ENCODE results near the gene ADGRG7. TPM values are rescaled to one million over a fixed set of nuclear protein-coding genes. Genes with fewer than 3 reads are reported as not detected.
"Not testable (repeated sequence)": the region's sequence is repeated elsewhere in the genome, so short reads cannot be mapped to it uniquely, and the experiment has no call there.

ADGRG7 gene, protein sequence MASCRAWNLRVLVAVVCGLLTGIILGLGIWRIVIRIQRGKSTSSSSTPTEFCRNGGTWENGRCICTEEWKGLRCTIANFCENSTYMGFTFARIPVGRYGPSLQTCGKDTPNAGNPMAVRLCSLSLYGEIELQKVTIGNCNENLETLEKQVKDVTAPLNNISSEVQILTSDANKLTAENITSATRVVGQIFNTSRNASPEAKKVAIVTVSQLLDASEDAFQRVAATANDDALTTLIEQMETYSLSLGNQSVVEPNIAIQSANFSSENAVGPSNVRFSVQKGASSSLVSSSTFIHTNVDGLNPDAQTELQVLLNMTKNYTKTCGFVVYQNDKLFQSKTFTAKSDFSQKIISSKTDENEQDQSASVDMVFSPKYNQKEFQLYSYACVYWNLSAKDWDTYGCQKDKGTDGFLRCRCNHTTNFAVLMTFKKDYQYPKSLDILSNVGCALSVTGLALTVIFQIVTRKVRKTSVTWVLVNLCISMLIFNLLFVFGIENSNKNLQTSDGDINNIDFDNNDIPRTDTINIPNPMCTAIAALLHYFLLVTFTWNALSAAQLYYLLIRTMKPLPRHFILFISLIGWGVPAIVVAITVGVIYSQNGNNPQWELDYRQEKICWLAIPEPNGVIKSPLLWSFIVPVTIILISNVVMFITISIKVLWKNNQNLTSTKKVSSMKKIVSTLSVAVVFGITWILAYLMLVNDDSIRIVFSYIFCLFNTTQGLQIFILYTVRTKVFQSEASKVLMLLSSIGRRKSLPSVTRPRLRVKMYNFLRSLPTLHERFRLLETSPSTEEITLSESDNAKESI
- total RNA-seq = not detected

- no peak for DNase-seq (ENCODE audit: low spot score in 2 of 2)
- no peak for ATAC-seq
- Mint-ChIP-seq H3K9me3 (no peaks in the 10 kb centered on the region), H3K36me3 (no peaks in the 10 kb centered on the region), H3K27ac (no peak within 1 kb of the TSS)
Observed at GRCh38 chr3:100609305-100609704, at the start of gene ADGRG7. Gene ADGRG7 (plus strand): TSS chr3:100609601. CDS start chr3:100609857, 256 bp downstream.

- H3K27ac Mint-ChIP-seq = no peak overlapping the region
Observed at GRCh38 chr3:100560426-100560825, 49.0 kb upstream of the ADGRG7 start.

GRCh38 chr3:100561459-100562158 is 47.8 kb upstream of the ADGRG7 start:
- DNase-seq (ENCODE audit: low spot score in 2 of 2) = no peak

More at GRCh38 chr3:100560426-100560825, 49.0 kb upstream of the ADGRG7 start:
- no peaks in the 10 kb centered on the region for H3K9me3 Mint-ChIP-seq
- no peak for ATAC-seq
- no peaks in the 10 kb centered on the region for H3K36me3 Mint-ChIP-seq
- no peak for DNase-seq (ENCODE audit: low spot score in 2 of 2)

DNA sequence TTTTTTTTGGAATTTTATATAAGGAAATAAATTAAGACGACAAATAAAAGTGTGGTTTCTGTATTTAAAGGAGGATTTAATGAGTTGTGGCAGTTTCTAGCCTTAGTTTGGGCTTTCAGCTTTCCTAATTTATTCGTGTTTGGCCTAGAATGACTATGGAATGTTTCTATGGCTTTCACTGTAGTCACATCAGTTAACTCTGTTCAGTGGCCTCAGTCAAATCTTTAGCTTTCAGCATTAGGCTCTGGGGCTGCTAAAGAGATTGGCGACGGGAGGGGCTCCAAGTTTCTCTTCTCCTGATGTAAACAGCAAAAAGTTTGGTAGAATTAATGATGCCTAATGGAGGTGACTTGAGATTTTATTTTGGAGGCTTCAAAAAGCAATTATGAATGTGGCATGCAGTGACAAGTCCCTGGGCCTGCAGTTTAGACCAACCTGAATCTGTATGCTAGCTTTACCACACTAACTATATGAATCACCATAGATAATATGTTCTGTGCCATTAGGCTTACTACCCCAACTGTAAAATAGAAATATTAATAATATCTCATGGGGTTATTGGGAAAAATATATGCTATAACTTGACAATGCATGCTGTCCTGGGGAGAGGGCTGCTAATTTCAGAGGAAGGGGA is 47.1 kb upstream of the ADGRG7 start:
- no peaks in the 10 kb centered on the region for H3K9me3 Mint-ChIP-seq
- DNase-seq (ENCODE audit: low spot score in 2 of 2) (no peak), ATAC-seq (no peak)
- no peak overlapping the region for H3K27ac Mint-ChIP-seq
- H3K36me3 Mint-ChIP-seq = no peaks in the 10 kb centered on the region

More at GRCh38 chr3:100561459-100562158, 47.8 kb upstream of the ADGRG7 start:
- Mint-ChIP-seq H3K36me3 (no peaks in the 10 kb centered on the region), H3K27ac (no peak overlapping the region), H3K9me3 (no peaks in the 10 kb centered on the region)
- no peak for ATAC-seq

DNA sequence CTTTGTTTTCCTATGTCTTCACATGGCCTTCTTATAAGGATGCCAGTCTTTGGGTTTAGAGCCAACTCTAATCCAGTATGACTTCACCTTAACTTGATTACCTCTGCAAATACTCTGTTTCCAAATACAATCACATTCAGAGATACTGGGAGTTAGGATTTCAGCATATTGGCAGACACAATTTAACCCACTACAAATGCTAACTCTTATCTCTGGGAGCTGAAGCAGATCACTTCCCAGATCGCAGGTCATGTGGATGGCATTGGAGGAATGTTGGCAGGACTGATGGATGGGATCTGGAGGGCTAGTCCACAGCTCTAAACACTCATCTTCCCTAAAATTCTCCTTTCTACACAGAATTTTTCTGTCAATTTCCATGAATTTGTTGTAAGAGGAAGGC is 46.2 kb upstream of the ADGRG7 start:
- no peak for DNase-seq (ENCODE audit: low spot score in 2 of 2)
- no peak overlapping the region for H3K27ac Mint-ChIP-seq
- no peaks in the 10 kb centered on the region for H3K36me3 Mint-ChIP-seq
- no peaks in the 10 kb centered on the region for H3K9me3 Mint-ChIP-seq
- no peak for ATAC-seq

DNA sequence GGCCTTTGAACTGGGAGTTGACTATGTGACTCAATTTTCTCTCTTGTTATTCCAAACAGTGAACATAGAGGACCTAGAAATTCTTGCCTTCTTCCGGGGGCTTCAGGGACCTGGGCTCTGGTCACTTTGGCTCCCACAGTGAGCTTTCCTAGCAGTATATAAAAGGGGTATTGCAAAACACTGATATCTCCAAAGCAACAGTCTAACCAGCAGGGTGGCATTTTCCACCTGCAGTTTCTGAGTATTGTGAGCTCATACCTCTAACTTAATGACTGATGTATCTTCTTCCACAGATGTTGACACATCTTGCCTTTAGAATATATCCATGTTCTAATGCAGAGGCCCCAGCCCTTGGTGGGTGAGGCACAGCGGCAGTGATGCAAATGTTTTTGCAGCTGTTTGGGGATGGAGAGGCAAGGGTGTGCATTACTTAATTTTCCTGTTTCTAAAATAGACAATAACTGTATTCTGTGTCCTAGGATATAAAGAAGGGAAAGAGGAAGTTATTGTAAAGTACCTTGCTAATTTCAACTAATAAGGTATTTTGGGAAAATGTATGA is 45.7 kb upstream of the ADGRG7 start:
- Mint-ChIP-seq H3K36me3 (no peaks in the 10 kb centered on the region), H3K27ac (no peak overlapping the region), H3K9me3 (no peaks in the 10 kb centered on the region)
- DNase-seq (ENCODE audit: low spot score in 2 of 2) (no peak), ATAC-seq (no peak)

GRCh38 chr3:100570811-100571210 is 38.6 kb upstream of the ADGRG7 start:
- Mint-ChIP-seq H3K9me3 (no peaks in the 10 kb centered on the region), H3K27ac (no peak overlapping the region), H3K36me3 (no peaks in the 10 kb centered on the region)
- DNase-seq (ENCODE audit: low spot score in 2 of 2) = no peak
- no peak for ATAC-seq

GRCh38 chr3:100574536-100574935 is 34.9 kb upstream of the ADGRG7 start:
- no peak for ATAC-seq
- Mint-ChIP-seq H3K36me3 (no peaks in the 10 kb centered on the region), H3K27ac (no peak overlapping the region), H3K9me3 (no peaks in the 10 kb centered on the region)
- no peak for DNase-seq (ENCODE audit: low spot score in 2 of 2)

DNA sequence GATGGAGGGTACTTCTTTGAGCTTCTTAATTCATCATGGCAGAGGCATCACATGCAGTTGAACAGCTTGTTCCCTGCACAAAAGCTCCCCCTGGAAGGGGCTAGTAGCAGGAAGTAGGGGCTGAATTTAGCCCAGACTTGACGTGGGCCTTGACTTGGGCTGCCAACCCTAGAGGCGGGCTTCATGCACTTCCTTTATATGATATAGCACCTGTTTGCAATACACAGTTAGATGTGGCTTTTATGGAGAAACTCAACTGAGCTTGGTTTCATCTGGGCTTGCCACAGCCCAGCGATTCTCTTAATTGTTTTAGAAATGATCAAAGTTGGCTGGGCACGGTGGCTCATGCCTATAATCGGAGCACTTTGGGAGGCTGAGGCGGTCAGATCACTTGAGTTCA is 33.7 kb upstream of the ADGRG7 start:
- DNase-seq (ENCODE audit: low spot score in 2 of 2) (no peak), ATAC-seq (no peak)
- Mint-ChIP-seq H3K36me3 (no peaks in the 10 kb centered on the region), H3K27ac (no peak overlapping the region), H3K9me3 (no peaks in the 10 kb centered on the region)

DNA sequence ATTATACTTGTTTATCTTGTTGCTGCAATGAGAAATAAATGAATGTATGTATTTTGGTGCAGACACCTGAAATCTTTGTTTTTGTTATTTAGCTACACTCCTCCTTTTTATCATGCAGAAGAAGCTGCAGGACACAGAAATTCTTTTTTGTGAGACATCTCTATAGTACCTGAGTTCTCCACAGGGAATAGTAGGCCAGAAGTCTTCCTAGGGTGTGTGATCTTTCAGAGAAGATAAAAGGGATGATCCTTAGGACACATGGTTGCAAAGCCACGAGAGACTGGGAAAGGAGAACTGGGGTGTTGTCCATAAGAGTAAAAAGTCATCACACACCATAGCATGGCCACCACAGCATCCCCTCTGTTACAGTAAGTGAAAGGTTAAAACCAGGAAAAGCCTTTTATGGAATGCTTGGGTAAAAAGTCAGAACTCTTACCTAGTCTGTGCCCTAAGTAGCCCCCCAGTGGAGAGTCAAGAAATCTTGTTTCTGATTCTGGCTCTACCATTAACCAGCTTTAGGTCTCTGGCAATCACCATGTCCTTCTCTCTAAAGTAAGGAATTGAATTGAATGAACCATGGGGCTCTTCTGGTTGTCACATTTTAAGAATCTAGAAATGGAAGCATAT is 31.9 kb upstream of the ADGRG7 start:
- ATAC-seq (no peak), DNase-seq (ENCODE audit: low spot score in 2 of 2) (no peak)
- Mint-ChIP-seq H3K36me3 (no peaks in the 10 kb centered on the region), H3K9me3 (no peaks in the 10 kb centered on the region), H3K27ac (no peak overlapping the region)

DNA sequence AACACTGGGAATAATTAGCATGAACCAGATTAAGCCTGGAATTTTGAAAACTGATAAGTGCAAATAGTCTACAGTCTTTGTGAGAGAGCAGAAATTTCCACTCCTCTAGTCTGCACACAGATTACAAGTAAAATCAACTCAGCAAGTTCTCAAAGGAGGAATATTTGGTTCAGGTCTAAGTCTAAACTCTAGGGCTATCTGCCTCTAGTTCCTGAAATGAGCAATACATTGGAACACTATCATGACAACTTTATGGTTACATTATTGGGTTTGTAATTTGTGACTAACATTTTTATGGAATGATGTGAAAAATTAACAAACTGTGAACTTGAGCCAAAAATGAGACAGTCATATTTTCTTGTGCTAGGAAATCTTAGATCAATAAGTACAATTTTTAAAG is 30.8 kb upstream of the ADGRG7 start:
- no peak for ATAC-seq

DNA sequence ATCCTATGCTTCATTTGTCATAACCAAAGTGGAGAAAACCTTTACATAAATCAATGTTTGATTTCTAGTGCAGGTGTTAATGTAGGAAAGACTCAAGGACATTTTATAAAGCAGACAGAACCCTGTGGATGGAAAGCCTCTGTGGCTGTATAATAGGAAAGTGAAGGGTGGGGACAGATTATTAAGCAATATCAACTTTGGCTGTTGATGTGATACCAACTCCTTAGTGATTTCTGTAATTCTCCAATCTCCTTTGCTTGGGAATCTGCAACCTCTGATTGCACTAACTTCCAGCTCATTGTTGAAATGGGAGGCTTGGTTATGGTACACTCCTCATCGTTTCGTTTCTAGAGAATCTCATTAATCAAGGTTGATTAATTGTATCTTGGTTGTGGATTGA is 29.3 kb upstream of the ADGRG7 start:
- H3K9me3 Mint-ChIP-seq = no peaks in the 10 kb centered on the region
- ATAC-seq (no peak), DNase-seq (ENCODE audit: low spot score in 2 of 2) (no peak)
- H3K36me3 Mint-ChIP-seq = no peaks in the 10 kb centered on the region
- H3K27ac Mint-ChIP-seq = no peak overlapping the region

More for the DNA sequence above, 30.8 kb upstream of the ADGRG7 start:
- H3K9me3 Mint-ChIP-seq = no peaks in the 10 kb centered on the region
- DNase-seq (ENCODE audit: low spot score in 2 of 2) = no peak
- no peaks in the 10 kb centered on the region for H3K36me3 Mint-ChIP-seq
- H3K27ac Mint-ChIP-seq = no peak overlapping the region

- Mint-ChIP-seq H3K36me3 (no peaks in the 10 kb centered on the region), H3K27ac (no peak overlapping the region), H3K9me3 (no peaks in the 10 kb centered on the region)
- ATAC-seq (no peak), DNase-seq (ENCODE audit: low spot score in 2 of 2) (no peak)
Observed at GRCh38 chr3:100581650-100582049, 27.8 kb upstream of the ADGRG7 start.

- not testable (repeated sequence) for ATAC-seq; H3K36me3 Mint-ChIP-seq; H3K9me3 Mint-ChIP-seq; DNase-seq (ENCODE audit: low spot score in 2 of 2); H3K27ac Mint-ChIP-seq
Observed at GRCh38 chr3:100582157-100582556, 27.2 kb upstream of the ADGRG7 start.

GRCh38 chr3:100584101-100584660 is 25.2 kb upstream of the ADGRG7 start:
- ATAC-seq = no peak
- Mint-ChIP-seq H3K27ac (no peak overlapping the region), H3K9me3 (no peaks in the 10 kb centered on the region), H3K36me3 (no peaks in the 10 kb centered on the region)
- DNase-seq (ENCODE audit: low spot score in 2 of 2) = no peak

GRCh38 chr3:100586832-100587231 is 22.6 kb upstream of the ADGRG7 start:
- Mint-ChIP-seq H3K9me3 (no peaks in the 10 kb centered on the region), H3K36me3 (no peaks in the 10 kb centered on the region), H3K27ac (no peak overlapping the region)
- DNase-seq (ENCODE audit: low spot score in 2 of 2) (no peak), ATAC-seq (no peak)

Data from activated naive CD4-positive, alpha-beta T cell treated with anti-CD3 and anti-CD28 coated beads, Interleukin-2, amount 50 U/mL, for 72 hours (primary cell).